Measurements from ENCODE around the gene ABCA4. TPM values are rescaled to one million over a fixed set of nuclear protein-coding genes. Genes with fewer than 3 reads are reported as not detected.

The ABCA4 gene
- total RNA-seq, 6 experiments from 2014 or later: 0.49 to 0.99 (median 0.75) TPM

GRCh38 chr1:94029130-94029993 is 91.6 kb downstream of the ABCA4 start:
- DNase-seq (no peak), ATAC-seq (no peak)
- no peak overlapping the region for H3K4me3 ChIP-seq
- H3K27ac ChIP-seq: no peak overlapping the region
- H3K27me3 ChIP-seq: no peaks in the 10 kb centered on the region
- peaks cover 0 to 5% (median 0%) of the 10 kb centered on the region in 4 donors for H3K4me1 ChIP-seq
- no peak for TF ChIP-seq POLR2A (IDR thresholded peaks at IDR 0.05)
- no peak for TF ChIP-seq CTCF (IDR thresholded peaks at IDR 0.05)
- WGBS (ENCODE audit: insufficient coverage, low coverage, low lambda C conversion rate, missing lambda C conversion rate): 80% methylated on average over 2 of the region's 6 CpGs
- no peaks in the 10 kb centered on the region for H3K36me3 ChIP-seq
- intact Hi-C loops (cut with DNase I): no loop called here
- H3K9me3 ChIP-seq: no peaks in the 10 kb centered on the region

- H3K27ac ChIP-seq: no peak overlapping the region
- no peak for ATAC-seq
- WGBS (ENCODE audit: insufficient coverage, low coverage, low lambda C conversion rate, missing lambda C conversion rate): 78% methylated on average over 4 of the region's 5 CpGs
- intact Hi-C loops (cut with DNase I): no loop called here
- H3K36me3 ChIP-seq: no peaks in the 10 kb centered on the region
- no peaks in the 10 kb centered on the region for H3K9me3 ChIP-seq
- H3K27me3 ChIP-seq: no peaks in the 10 kb centered on the region
- peaks cover 0 to 5% (median 0%) of the 10 kb centered on the region in 4 donors for H3K4me1 ChIP-seq
- no peak for TF ChIP-seq POLR2A (IDR thresholded peaks at IDR 0.05)
- TF ChIP-seq CTCF (IDR thresholded peaks at IDR 0.05): no peak
- no peak overlapping the region for H3K4me3 ChIP-seq
- no peak for DNase-seq
Observed at GRCh38 chr1:94027721-94028515, 93.0 kb downstream of the ABCA4 start.

GRCh38 chr1:94026619-94027380 is 94.1 kb downstream of the ABCA4 start:
- intact Hi-C loops (cut with DNase I): no loop called here
- TF ChIP-seq POLR2A (IDR thresholded peaks at IDR 0.05) (no peak), CTCF (IDR thresholded peaks at IDR 0.05) (no peak)
- DNase-seq: no peak
- ATAC-seq: no peak
- H3K9me3 ChIP-seq: no peaks in the 10 kb centered on the region
- no peaks in the 10 kb centered on the region for H3K27me3 ChIP-seq
- no peak overlapping the region for H3K27ac ChIP-seq
- 74% methylated on average over 7 of the region's 10 CpGs for WGBS (ENCODE audit: insufficient coverage, low coverage, low lambda C conversion rate, missing lambda C conversion rate)
- H3K36me3 ChIP-seq: no peaks in the 10 kb centered on the region
- no peak overlapping the region for H3K4me3 ChIP-seq
- H3K4me1 ChIP-seq: peaks cover 0 to 5% (median 0%) of the 10 kb centered on the region in 4 donors

Data from right lobe of liver (tissue), 6 donors.